ENCODE measurements around the gene ENPP1.

ENPP1 gene

DNA sequence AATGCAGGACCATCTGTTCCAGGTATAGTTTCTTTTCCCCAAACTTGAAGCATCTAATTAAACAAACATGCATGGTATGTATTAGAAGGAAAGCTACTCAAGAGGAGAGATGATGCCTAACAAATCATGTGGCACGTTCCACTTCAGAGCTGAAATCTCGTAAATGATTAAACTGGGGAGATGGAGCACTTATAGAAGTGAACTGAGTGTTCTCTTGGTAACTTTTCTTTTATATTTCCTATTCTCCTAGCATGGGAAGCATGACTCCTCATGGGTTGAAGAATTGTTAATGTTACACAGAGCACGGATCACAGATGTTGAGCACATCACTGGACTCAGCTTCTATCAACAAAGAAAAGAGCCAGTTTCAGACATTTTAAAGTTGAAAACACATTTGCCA is 82.3 kb downstream of the ENPP1 start:
- no peak overlapping the region for H2AFZ ChIP-seq
- H3K9ac ChIP-seq = no peak overlapping the region
- H3K4me2 ChIP-seq (ENCODE audit: low read length) = no peak overlapping the region
- H3K36me3 ChIP-seq (ENCODE audit: control insufficient read depth, insufficient read depth, low read length) = no peaks in the 10 kb centered on the region
- no peaks in the 10 kb centered on the region for H3K27me3 ChIP-seq (ENCODE audit: control insufficient read depth, insufficient read depth, low read length)
- no peak overlapping the region for H3K27ac ChIP-seq
- no peak overlapping the region for H3K4me3 ChIP-seq (ENCODE audit: low read depth, low read length)
- H3K4me1 ChIP-seq = no peaks in the 10 kb centered on the region
- TF ChIP-seq CTCF (IDR thresholded peaks at IDR 0.05) = no peak
- no peaks in the 10 kb centered on the region for H3K9me3 ChIP-seq (ENCODE audit: control insufficient read depth, low read length)
- H3K79me2 ChIP-seq = no peaks in the 10 kb centered on the region

GRCh38 chr6:131893198-131893597 is 85.4 kb downstream of the ENPP1 start:
- Histone ChIP-seq H3K79me2 (no peaks in the 10 kb centered on the region), H3K4me2 (ENCODE audit: low read length) (no peak overlapping the region), H3K27me3 (ENCODE audit: control insufficient read depth, insufficient read depth, low read length) (no peaks in the 10 kb centered on the region), H3K27ac (no peak overlapping the region), H2AFZ (no peak overlapping the region), H3K4me3 (ENCODE audit: low read depth, low read length) (no peak overlapping the region), H3K9ac (no peak overlapping the region), H3K4me1 (no peaks in the 10 kb centered on the region), H3K9me3 (ENCODE audit: control insufficient read depth, low read length) (no peaks in the 10 kb centered on the region), H3K36me3 (ENCODE audit: control insufficient read depth, insufficient read depth, low read length) (no peaks in the 10 kb centered on the region)
- TF ChIP-seq CTCF (IDR thresholded peaks at IDR 0.05) = no peak

DNA sequence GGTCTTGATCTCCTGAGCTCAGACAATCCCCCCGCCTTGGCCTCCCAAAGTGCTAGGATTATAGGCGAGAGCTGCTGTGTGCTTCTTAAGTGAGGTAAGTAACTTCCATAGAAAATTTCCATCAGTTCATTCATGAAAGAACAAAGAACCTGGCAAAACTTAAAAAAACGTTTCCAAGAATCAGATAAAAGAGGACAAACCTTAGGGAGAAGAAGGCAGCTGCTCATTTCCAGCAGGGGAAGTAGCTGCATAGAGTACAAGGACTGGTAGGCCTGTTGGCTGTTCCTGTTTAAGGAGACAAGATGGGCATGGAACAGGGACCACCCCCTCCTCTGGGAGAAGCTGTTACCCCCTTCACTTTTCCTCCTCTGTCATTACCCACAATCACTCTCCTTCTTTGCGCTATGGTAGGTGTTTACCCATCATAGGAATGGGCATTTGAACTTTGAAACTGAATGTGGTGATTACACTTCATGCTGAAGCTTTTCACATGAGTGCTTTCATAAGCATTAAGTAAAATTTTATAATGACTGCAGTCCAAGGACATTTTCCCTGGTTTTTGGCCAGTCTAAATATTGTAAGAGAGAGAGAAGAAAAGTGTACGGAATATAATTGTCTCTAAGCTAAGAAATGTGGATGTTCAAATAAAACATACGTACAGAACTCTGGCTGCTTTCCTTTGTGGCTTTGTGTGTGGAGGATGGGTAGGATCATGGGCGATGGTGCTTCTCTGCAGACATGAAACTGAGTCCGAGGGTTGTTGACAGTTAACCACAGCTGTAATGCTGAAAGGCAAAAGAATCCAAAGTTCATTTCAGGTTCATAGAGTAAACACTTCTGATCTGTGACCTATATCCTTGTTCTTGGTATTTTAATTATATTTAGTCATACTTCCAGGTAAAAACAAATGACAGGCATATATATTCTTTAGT is 86.9 kb downstream of the ENPP1 start:
- H3K27ac ChIP-seq = no peak overlapping the region
- H3K4me2 ChIP-seq (ENCODE audit: low read length) = no peak overlapping the region
- no peak overlapping the region for H2AFZ ChIP-seq
- TF ChIP-seq CTCF (IDR thresholded peaks at IDR 0.05) = no peak
- no peaks in the 10 kb centered on the region for H3K79me2 ChIP-seq
- H3K9ac ChIP-seq = no peak overlapping the region
- no peaks in the 10 kb centered on the region for H3K36me3 ChIP-seq (ENCODE audit: control insufficient read depth, insufficient read depth, low read length)
- H3K9me3 ChIP-seq (ENCODE audit: control insufficient read depth, low read length) = no peaks in the 10 kb centered on the region
- H3K4me1 ChIP-seq = no peaks in the 10 kb centered on the region
- H3K4me3 ChIP-seq (ENCODE audit: low read depth, low read length) = no peak overlapping the region
- no peaks in the 10 kb centered on the region for H3K27me3 ChIP-seq (ENCODE audit: control insufficient read depth, insufficient read depth, low read length)

DNA sequence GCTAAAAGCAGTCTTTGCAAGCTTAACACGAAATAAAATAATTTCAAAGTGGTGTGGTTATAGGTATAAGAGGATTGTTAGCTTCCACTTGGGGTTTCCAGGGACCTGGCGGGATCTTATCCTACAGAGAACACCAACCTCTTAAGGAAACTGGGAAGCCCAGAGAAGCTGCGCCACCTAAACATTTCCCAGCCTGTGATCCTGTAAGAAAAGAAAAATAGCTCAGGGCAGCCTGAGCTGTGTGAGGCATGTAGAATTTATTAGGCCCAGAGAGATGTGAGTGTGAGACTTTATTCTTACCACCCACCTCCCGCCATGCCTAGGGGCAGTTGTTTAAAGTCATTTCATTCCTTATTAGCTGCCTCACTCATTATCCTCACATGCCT is 89.2 kb downstream of the ENPP1 start:
- no peak overlapping the region for H3K27ac ChIP-seq
- no peaks in the 10 kb centered on the region for H3K36me3 ChIP-seq (ENCODE audit: control insufficient read depth, insufficient read depth, low read length)
- no peak overlapping the region for H2AFZ ChIP-seq
- H3K9ac ChIP-seq = no peak overlapping the region
- H3K79me2 ChIP-seq = no peaks in the 10 kb centered on the region
- no peak for TF ChIP-seq CTCF (IDR thresholded peaks at IDR 0.05)
- no peak overlapping the region for H3K4me3 ChIP-seq (ENCODE audit: low read depth, low read length)
- H3K27me3 ChIP-seq (ENCODE audit: control insufficient read depth, insufficient read depth, low read length) = no peaks in the 10 kb centered on the region
- no peaks in the 10 kb centered on the region for H3K4me1 ChIP-seq
- no peak overlapping the region for H3K4me2 ChIP-seq (ENCODE audit: low read length)
- H3K9me3 ChIP-seq (ENCODE audit: control insufficient read depth, low read length) = no peaks in the 10 kb centered on the region

DNA sequence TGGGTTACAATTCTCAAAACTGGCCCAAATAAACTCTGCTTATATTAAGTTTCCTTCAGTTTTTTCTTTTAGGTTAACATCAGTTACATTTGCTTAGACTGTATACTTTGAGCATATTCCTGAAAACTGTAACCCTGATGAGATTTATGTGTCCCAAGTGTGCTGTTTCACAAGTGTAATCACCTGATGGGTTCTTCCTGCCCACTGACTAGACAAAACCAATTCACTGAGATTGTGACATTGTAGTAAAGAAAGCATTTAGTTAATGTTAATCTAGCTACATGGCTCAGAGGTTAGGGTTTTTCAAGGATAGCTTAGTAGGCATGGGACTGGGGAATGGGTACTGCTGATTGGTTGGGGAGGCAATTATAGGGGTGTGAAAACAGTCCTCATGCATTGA is 89.8 kb downstream of the ENPP1 start:
- H3K4me3 ChIP-seq (ENCODE audit: low read depth, low read length) = no peak overlapping the region
- no peak for TF ChIP-seq CTCF (IDR thresholded peaks at IDR 0.05)
- H3K9ac ChIP-seq = no peak overlapping the region
- H3K27ac ChIP-seq = no peak overlapping the region
- no peaks in the 10 kb centered on the region for H3K79me2 ChIP-seq
- H3K27me3 ChIP-seq (ENCODE audit: control insufficient read depth, insufficient read depth, low read length) = no peaks in the 10 kb centered on the region
- H3K4me1 ChIP-seq = no peaks in the 10 kb centered on the region
- no peak overlapping the region for H2AFZ ChIP-seq
- H3K9me3 ChIP-seq (ENCODE audit: control insufficient read depth, low read length) = no peaks in the 10 kb centered on the region
- H3K36me3 ChIP-seq (ENCODE audit: control insufficient read depth, insufficient read depth, low read length) = no peaks in the 10 kb centered on the region
- H3K4me2 ChIP-seq (ENCODE audit: low read length) = no peak overlapping the region
